Testis (tissue), 2 donors: ENCODE results near the gene HEATR5A.

Source experiments
- POLR2A ChIP-seq: fragments of 450-650 bp; IDR thresholded peaks from one replicate; pipeline ENCODE4 v1.6.1; 2017; ENCODE audit warnings: antibody characterized with exemption, mild to moderate bottlenecking, moderate library complexity
- TF ChIP-seq, protein P1 (sequence below), 3 experiments: fragments of 450-650 bp in 2 of 3; fragments of 200-600 bp in 1 of 3; sonication (generic) in 1 of 3; IDR thresholded peaks; one replicate each; pipeline ENCODE4 v1.5.1; 2016 to 2019; ENCODE audit warnings: antibody characterized with exemption in 3 of 3, mild to moderate bottlenecking in 2 of 3, moderate library complexity in 1 of 3

DNA sequence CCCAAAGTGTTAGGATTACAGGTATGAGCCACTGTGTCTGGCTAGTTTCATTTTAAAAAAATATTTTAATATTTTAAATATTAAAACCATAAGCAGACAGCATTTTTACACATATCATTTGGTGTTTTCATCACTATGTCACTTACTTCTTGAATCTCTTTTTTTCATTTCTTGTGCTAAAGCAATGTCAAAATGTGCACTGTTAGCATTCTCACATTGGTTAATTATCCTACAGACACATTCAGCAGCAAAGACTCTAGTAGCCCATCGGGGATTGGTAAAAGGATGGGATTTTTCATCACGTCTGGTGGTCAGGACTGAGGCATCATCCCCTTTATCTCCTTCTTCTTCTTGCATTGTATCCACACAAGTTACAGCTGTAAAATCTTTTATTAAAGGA, 96.9 kb downstream of the HEATR5A start:
- TF ChIP-seq, protein P1, sequence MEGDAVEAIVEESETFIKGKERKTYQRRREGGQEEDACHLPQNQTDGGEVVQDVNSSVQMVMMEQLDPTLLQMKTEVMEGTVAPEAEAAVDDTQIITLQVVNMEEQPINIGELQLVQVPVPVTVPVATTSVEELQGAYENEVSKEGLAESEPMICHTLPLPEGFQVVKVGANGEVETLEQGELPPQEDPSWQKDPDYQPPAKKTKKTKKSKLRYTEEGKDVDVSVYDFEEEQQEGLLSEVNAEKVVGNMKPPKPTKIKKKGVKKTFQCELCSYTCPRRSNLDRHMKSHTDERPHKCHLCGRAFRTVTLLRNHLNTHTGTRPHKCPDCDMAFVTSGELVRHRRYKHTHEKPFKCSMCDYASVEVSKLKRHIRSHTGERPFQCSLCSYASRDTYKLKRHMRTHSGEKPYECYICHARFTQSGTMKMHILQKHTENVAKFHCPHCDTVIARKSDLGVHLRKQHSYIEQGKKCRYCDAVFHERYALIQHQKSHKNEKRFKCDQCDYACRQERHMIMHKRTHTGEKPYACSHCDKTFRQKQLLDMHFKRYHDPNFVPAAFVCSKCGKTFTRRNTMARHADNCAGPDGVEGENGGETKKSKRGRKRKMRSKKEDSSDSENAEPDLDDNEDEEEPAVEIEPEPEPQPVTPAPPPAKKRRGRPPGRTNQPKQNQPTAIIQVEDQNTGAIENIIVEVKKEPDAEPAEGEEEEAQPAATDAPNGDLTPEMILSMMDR (IDR thresholded peaks at IDR 0.05): no peak
- no peak for TF ChIP-seq POLR2A
